NB4 (cell line): ENCODE measurements around the gene ABCD1.

Source experiments
- MYC ChIP-seq: IDR thresholded peaks from 2 replicates; pipeline ENCODE4 v1.6.1; 2011; ENCODE audit warnings: low read depth, low read length
- POLR2A ChIP-seq: IDR thresholded peaks from 2 replicates; pipeline ENCODE4 v1.6.1; 2011; ENCODE audit warnings: mild to moderate bottlenecking; ENCODE audit not compliant: insufficient read length; ENCODE audit errors: extremely low read depth
- TF ChIP-seq, protein P1 (sequence below): IDR thresholded peaks from one replicate; pipeline ENCODE4 v1.5.1; 2012; ENCODE audit warnings: low read depth, low read length
- TF ChIP-seq, protein P2 (sequence below): IDR thresholded peaks from 2 replicates; pipeline ENCODE4 v1.6.1; 2011; ENCODE audit warnings: low read depth, low read length

DNA sequence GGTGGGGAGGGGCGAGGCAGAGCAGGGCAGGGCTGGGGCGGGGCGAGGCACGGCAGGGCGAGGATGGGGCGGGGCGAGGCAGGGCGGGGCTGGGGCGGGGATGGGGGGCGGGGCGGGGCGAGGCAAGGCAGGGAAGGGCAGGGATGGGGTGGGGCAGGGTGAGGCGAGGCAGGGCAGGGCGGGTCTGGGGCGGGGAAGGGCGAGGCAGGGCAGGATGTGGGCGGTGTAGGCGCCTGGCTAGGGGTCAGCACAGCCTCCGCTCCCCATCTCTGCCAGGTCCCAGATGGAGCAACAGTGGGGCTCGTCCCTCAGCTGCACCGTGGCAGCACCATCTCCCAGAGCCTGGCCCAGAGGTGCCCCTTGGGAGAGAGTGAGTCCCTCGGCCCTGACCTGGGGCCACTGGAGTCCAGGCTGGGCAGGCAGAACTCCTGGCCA, 52.0 kb downstream of the ABCD1 start:
- TF ChIP-seq MYC, result no peak
- TF ChIP-seq, protein P1, sequence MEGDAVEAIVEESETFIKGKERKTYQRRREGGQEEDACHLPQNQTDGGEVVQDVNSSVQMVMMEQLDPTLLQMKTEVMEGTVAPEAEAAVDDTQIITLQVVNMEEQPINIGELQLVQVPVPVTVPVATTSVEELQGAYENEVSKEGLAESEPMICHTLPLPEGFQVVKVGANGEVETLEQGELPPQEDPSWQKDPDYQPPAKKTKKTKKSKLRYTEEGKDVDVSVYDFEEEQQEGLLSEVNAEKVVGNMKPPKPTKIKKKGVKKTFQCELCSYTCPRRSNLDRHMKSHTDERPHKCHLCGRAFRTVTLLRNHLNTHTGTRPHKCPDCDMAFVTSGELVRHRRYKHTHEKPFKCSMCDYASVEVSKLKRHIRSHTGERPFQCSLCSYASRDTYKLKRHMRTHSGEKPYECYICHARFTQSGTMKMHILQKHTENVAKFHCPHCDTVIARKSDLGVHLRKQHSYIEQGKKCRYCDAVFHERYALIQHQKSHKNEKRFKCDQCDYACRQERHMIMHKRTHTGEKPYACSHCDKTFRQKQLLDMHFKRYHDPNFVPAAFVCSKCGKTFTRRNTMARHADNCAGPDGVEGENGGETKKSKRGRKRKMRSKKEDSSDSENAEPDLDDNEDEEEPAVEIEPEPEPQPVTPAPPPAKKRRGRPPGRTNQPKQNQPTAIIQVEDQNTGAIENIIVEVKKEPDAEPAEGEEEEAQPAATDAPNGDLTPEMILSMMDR, result no peak
- TF ChIP-seq POLR2A, result no peak
- TF ChIP-seq, protein P2, sequence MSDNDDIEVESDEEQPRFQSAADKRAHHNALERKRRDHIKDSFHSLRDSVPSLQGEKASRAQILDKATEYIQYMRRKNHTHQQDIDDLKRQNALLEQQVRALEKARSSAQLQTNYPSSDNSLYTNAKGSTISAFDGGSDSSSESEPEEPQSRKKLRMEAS, result no peak
